OCI-LY1 (cell line): ENCODE results near the gene ZNF791.

ENCODE experiments used
- H2AFZ ChIP-seq: fragments of 200-600 bp; sonication (generic), shearing (Covaris generic); 2 replicates; pipeline ENCODE4 v1.6.0; 2014; ENCODE audit warnings: antibody characterized with exemption, mild to moderate bottlenecking, low read length
- H3F3A ChIP-seq: fragments of 200-600 bp; sonication (generic), shearing (Covaris generic); 2 replicates; pipeline ENCODE4 v1.6.0; 2014; ENCODE audit warnings: mild to moderate bottlenecking, antibody characterized with exemption, low read length, moderate library complexity; ENCODE audit not compliant: insufficient read depth
- H3K27ac ChIP-seq: fragments of 200-600 bp; sonication (generic); 2 replicates; pipeline ENCODE4 v1.5.1; 2014; ENCODE audit warnings: low read length, mixed run types, mild to moderate bottlenecking, low read depth; ENCODE audit not compliant: poor library complexity, severe bottlenecking
- H3K27me3 ChIP-seq: fragments of 200-600 bp; sonication (generic); 2 replicates; pipeline ENCODE4 v1.6.0; 2014; ENCODE audit warnings: antibody characterized with exemption, mild to moderate bottlenecking, low read length, moderate library complexity; ENCODE audit not compliant: insufficient read depth
- H3K36me3 ChIP-seq: fragments of 200-600 bp; sonication (generic); 2 replicates; pipeline ENCODE4 v1.6.1; 2014; ENCODE audit warnings: mild to moderate bottlenecking, antibody characterized with exemption, low read length, moderate library complexity, mixed read lengths; ENCODE audit not compliant: insufficient read depth
- H3K4me1 ChIP-seq: fragments of 200-600 bp; sonication (generic); 2 replicates; pipeline ENCODE4 v1.5.1; 2014; ENCODE audit warnings: mild to moderate bottlenecking, low read length, moderate library complexity; ENCODE audit not compliant: insufficient read depth, severe bottlenecking
- H3K4me2 ChIP-seq: fragments of 200-600 bp; sonication (generic), shearing (Covaris generic); 2 replicates; pipeline ENCODE4 v1.6.1; 2014; ENCODE audit warnings: low read length
- H3K4me3 ChIP-seq: fragments of 200-600 bp; sonication (generic); 2 replicates; pipeline ENCODE4 v1.5.1; 2014; ENCODE audit warnings: low read length, low read depth, mild to moderate bottlenecking, mixed read lengths; ENCODE audit not compliant: poor library complexity, severe bottlenecking
- H3K79me2 ChIP-seq: fragments of 200-600 bp; shearing (Covaris generic); 2 replicates; pipeline ENCODE4 v1.6.1; 2016; ENCODE audit warnings: mixed run types, low read length, mixed read lengths; ENCODE audit not compliant: insufficient read depth
- H3K9ac ChIP-seq: fragments of 200-600 bp; sonication (generic), shearing (Covaris generic); 2 replicates; pipeline ENCODE4 v1.6.1; 2014; ENCODE audit warnings: mild to moderate bottlenecking, low read length, mixed read lengths
- H3K9me2 ChIP-seq: fragments of 200-600 bp; sonication (generic), shearing (Covaris generic); 2 replicates; pipeline ENCODE4 v1.6.1; 2014; ENCODE audit warnings: low read depth, mild to moderate bottlenecking, low read length, mixed read lengths
- H3K9me3 ChIP-seq: fragments of 200-600 bp; shearing (Covaris generic); 2 replicates; pipeline ENCODE4 v1.6.1; 2014; ENCODE audit warnings: low read length, mixed read lengths
- H4K20me1 ChIP-seq: fragments of 200-600 bp; sonication (generic), shearing (Covaris generic); 2 replicates; pipeline ENCODE4 v1.6.0; 2016; ENCODE audit warnings: mild to moderate bottlenecking, low read length; ENCODE audit not compliant: insufficient read depth
- EZH2 ChIP-seq: fragments of 200-600 bp; sonication (generic), shearing (Covaris generic); IDR thresholded peaks from 2 replicates; pipeline ENCODE4 v1.8.0; 2017; ENCODE audit warnings: borderline replicate concordance, mixed run types, mild to moderate bottlenecking, antibody characterized with exemption, low read length, moderate library complexity, mixed read lengths
- TF ChIP-seq, protein P1 (sequence below): fragments of 200-600 bp; sonication (generic), shearing (Covaris generic); IDR thresholded peaks from 2 replicates; pipeline ENCODE4 v1.5.1; 2017; ENCODE audit warnings: mild to moderate bottlenecking, antibody characterized with exemption, low read length, moderate library complexity, mixed read lengths

ZNF791 gene

DNA sequence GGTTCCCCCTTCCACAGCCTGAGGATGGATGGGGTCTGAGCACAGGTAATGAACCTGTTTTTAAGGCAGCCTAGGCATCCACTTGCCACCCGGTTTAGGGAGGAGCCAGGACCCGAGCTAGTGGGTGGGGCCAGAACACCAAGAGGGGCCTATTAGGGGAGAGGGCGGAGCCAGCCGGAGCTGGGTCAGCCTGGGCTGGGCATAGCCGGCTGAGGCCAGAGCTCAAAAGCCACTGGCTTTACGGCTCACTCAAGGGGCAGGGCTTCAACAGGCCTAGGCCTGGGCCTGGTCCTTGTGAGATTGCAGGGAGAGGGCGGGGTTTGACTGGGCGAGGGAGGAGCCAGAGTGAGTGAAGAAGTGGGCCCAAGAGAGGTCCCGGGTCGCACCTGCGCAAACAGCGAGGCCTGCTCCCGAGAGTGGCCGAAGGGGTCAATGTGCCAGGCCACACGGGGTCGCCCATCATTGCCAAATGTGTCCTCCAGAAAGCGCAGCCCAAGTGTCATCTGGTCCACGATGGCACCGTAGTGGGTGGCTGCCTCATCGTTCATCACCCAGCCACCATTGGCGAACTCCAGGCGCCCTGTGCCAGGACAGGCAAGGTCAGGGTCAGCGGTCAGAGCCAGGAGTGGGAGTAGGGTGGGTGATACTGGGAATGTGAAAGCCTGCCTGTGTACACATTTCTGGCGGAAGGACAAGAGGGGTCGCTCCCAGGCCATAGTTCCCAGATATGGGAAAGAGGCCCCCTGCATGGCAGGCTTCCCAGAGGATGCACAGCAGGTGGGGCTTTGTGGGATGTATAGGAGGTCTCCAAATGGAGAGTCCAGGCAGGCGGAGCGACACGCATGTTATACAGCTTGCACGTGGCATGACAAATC, 53.9 kb downstream of the ZNF791 start:
- Histone ChIP-seq H3K79me2 (no peaks in the 10 kb centered on the region), H3K36me3 (peaks cover 44% of the 10 kb centered on the region), H3K9me2 (no peaks in the 10 kb centered on the region), H3K9me3 (no peaks in the 10 kb centered on the region), H3K4me2 (peak overlapping the region; percentile 93), H3K27me3 (no peaks in the 10 kb centered on the region), H3K4me3 (peak overlapping the region; percentile 87), H3K9ac (peak overlapping the region; percentile 81; the same call in 1 of the 2 replicates), H2AFZ (no peak overlapping the region), H4K20me1 (no peaks in the 10 kb centered on the region), H3F3A (no peaks in the 10 kb centered on the region), H3K4me1 (peaks cover 34% of the 10 kb centered on the region), H3K27ac (peak overlapping the region; percentile 78)
- TF ChIP-seq, protein P1, sequence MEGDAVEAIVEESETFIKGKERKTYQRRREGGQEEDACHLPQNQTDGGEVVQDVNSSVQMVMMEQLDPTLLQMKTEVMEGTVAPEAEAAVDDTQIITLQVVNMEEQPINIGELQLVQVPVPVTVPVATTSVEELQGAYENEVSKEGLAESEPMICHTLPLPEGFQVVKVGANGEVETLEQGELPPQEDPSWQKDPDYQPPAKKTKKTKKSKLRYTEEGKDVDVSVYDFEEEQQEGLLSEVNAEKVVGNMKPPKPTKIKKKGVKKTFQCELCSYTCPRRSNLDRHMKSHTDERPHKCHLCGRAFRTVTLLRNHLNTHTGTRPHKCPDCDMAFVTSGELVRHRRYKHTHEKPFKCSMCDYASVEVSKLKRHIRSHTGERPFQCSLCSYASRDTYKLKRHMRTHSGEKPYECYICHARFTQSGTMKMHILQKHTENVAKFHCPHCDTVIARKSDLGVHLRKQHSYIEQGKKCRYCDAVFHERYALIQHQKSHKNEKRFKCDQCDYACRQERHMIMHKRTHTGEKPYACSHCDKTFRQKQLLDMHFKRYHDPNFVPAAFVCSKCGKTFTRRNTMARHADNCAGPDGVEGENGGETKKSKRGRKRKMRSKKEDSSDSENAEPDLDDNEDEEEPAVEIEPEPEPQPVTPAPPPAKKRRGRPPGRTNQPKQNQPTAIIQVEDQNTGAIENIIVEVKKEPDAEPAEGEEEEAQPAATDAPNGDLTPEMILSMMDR = no peak
- TF ChIP-seq EZH2 = no peak

DNA sequence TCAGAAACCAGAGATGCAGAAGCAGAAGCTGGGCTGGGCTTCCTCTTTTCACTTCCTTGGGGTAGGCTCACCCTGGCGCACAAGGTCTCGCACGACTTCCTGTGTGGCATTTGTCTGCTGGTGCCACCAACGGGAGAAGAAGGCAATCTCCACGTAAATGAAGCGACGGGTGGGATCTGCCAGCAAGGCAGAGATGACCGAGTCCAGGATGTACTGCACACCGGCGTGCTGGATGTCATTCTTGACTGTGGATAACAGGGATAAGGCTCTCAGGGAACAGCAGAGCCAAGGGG, 54.5 kb downstream of the ZNF791 start:
- Histone ChIP-seq H3K79me2 (no peaks in the 10 kb centered on the region), H2AFZ (no peak overlapping the region), H3K4me2 (peak overlapping the region; percentile 93)

DNA sequence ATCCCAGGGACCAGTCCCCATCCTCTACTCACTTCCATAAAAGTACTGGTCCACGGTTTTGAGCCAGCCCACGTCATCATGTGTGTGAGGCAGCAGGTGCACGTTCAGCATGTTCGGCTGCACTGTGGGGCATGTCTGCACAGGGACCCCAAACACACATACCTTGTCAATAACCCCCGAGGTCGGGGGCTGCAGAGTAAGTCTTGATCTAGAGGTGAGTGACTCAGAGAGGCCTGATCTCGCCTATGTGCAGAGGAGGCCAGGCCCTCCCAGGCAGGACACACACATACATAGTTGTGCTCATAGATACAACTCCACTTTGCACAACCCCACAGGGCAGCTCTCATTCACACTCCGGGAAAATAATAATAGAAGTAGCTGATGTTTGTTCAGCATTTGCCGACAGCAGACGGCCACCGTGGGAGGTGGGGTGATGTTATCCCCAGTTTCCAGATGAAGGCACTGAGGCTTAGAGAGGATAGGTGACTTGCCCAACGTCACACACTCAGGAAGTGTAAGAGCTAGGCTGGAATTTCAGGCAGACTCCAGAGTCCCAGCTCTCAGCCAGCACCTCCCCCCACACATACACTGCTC, 55.0 kb downstream of the ZNF791 start:
- H3K4me3 ChIP-seq = peak overlapping the region; percentile 87
- H2AFZ ChIP-seq = no peak overlapping the region
- peaks cover 39% of the 10 kb centered on the region for H3K36me3 ChIP-seq
- peak overlapping the region; percentile 78 for H3K27ac ChIP-seq
- no peaks in the 10 kb centered on the region for H3K9me3 ChIP-seq
- no peak for TF ChIP-seq EZH2
- TF ChIP-seq, protein P1 = no peak
- no peaks in the 10 kb centered on the region for H3F3A ChIP-seq
- H3K27me3 ChIP-seq = no peaks in the 10 kb centered on the region
- H4K20me1 ChIP-seq = no peaks in the 10 kb centered on the region
- H3K9me2 ChIP-seq = no peaks in the 10 kb centered on the region
- H3K9ac ChIP-seq = peak overlapping the region; percentile 81
- H3K4me1 ChIP-seq = peaks cover 43% of the 10 kb centered on the region
- H3K79me2 ChIP-seq = no peaks in the 10 kb centered on the region
- H3K4me2 ChIP-seq = peak overlapping the region; percentile 93

More for the DNA sequence above, 54.5 kb downstream of the ZNF791 start:
- peak overlapping the region; percentile 87 for H3K4me3 ChIP-seq
- no peaks in the 10 kb centered on the region for H3K9me2 ChIP-seq
- TF ChIP-seq EZH2 = no peak
- TF ChIP-seq, protein P1 = no peak
- H3F3A ChIP-seq = no peaks in the 10 kb centered on the region
- H3K27me3 ChIP-seq = no peaks in the 10 kb centered on the region
- H3K9me3 ChIP-seq = no peaks in the 10 kb centered on the region
- H3K4me1 ChIP-seq = peaks cover 37% of the 10 kb centered on the region
- H4K20me1 ChIP-seq = no peaks in the 10 kb centered on the region
- H3K27ac ChIP-seq = peak overlapping the region; percentile 78
- H3K9ac ChIP-seq = peak overlapping the region; percentile 81
- peaks cover 39% of the 10 kb centered on the region for H3K36me3 ChIP-seq
